Transverse colon (tissue), 4 donors: ENCODE data around the gene COG5. TPM values are rescaled to one million over a fixed set of nuclear protein-coding genes. Genes with fewer than 3 reads are reported as not detected.

ENCODE experiments used
- DNase-seq: peaks from one replicate; pipeline ENCODE4 v3.0.0-alpha.2; 2019
- H3K27ac ChIP-seq, 4 donors: fragments of 200-600 bp; sonication (generic); 2 replicates each; pipeline ENCODE4 v1.5.1; 2016 to 2018; ENCODE audit warnings: inconsistent platforms in 4 of 4
- H3K27me3 ChIP-seq: fragments of 200-600 bp; sonication (generic); 2 replicates; pipeline ENCODE4 v1.5.1; 2017; ENCODE audit warnings: inconsistent platforms
- H3K36me3 ChIP-seq, 4 donors: fragments of 200-600 bp; sonication (generic); 2 replicates each; pipeline ENCODE4 v1.5.1; 2017 to 2019; ENCODE audit warnings: inconsistent platforms in 4 of 4
- H3K4me1 ChIP-seq, 4 donors: fragments of 200-600 bp; sonication (generic); 2 replicates each; pipeline ENCODE4 v1.5.1; 2017 to 2020; ENCODE audit warnings: inconsistent platforms in 4 of 4
- H3K4me3 ChIP-seq, 4 donors: fragments of 200-600 bp; sonication (generic); 1 replicate in 1 of 4; 2 replicates in 3 of 4; pipeline versions ENCODE4 v1.5.1 to v1.6.1; 2017 to 2019; ENCODE audit warnings: inconsistent platforms in 4 of 4
- H3K9me3 ChIP-seq, 2 donors: fragments of 200-600 bp; sonication (generic); 2 replicates each; pipeline ENCODE4 v1.5.1; 2017 to 2019; ENCODE audit warnings: inconsistent platforms in 2 of 2
- EP300 ChIP-seq: sonication (generic); formaldehyde crosslinking; IDR thresholded peaks from one replicate; pipeline ENCODE4 v1.6.1; 2017; ENCODE audit warnings: antibody characterized with exemption, low read depth
- POLR2A ChIP-seq: fragments of 450-650 bp; IDR thresholded peaks from one replicate; pipeline ENCODE4 v1.6.1; 2016; ENCODE audit warnings: antibody characterized with exemption, mild to moderate bottlenecking, moderate library complexity
- POLR2AphosphoS5 ChIP-seq, 3 donors: sonication (generic); formaldehyde crosslinking; IDR thresholded peaks; one replicate each; pipeline ENCODE4 v1.6.1; 2016; ENCODE audit warnings: antibody characterized with exemption in 3 of 3
- WGBS, 2 donors: methylation state at CpG; one replicate each; pipeline ENCODE4 v1.1.5; 2018; ENCODE audit warnings: low coverage in 1 of 2; 5-methylcytosine and 5-hydroxymethylcytosine counted together
- in situ Hi-C, 4 donors: fragments of 200-750 bp; cut with MboI; loops; one replicate each; pipeline versions ENCODE4 v1.15.0 to v1.15.1; 2017; ENCODE audit warnings: low sequenced_read_pairs in 3 of 4, low pct_ligation_motif_present in 1 of 4, low pct_unique_long_range_greater_than_20kb in 1 of 4
- intact Hi-C: fragments of 100-400 bp; cut with DNase I; formaldehyde crosslinking; loops from one replicate; pipeline ENCODE4 v1.15.1; 2023; ENCODE audit warnings: low total_unique reads
- total RNA-seq, 4 donors: library from RNA; depleted of rRNA; stranded (reverse); fragments of >200 nt; gene quantifications; one replicate each; pipeline ENCODE4 v1.1.0, GENCODE V29; 2016
- TF ChIP-seq, protein P1 (sequence below), 5 experiments: fragments of 200-600 bp in 3 of 5; fragments of 450-650 bp in 2 of 5; sonication (generic) in 3 of 5; IDR thresholded peaks; 1 replicate in 2 of 5; 2 replicates in 3 of 5; pipeline ENCODE4 v1.5.1; 2016 to 2017; ENCODE audit warnings: antibody characterized with exemption in 5 of 5, inconsistent platforms in 3 of 5, mild to moderate bottlenecking in 2 of 5, moderate library complexity in 1 of 5

The COG5 gene
- total RNA-seq, 4 donors from 2014 or later: 15.7 to 48.2 (median 35.7) TPM

DNA sequence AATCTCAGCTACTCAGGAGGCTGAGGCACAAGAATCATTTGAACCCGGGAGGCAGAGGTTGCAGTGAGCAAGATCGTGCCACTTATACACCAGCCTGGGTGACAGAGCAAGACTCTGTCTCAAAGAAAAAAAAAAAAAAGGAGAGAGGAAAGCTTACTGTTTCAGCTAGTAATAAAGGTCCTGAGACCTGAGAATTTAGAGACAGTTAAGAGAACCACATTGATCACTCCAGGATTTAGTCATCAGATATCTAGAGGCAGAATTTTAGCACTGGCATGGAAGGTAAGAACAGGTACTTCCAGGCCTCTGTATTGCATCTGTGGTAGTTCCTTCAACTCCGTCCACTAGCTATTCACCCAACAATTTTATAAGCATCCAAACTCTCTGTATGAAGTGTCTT lies 7.8 kb downstream of the COG5 start:
- Histone ChIP-seq H3K9me3 (no peaks in the 10 kb centered on the region), H3K4me3 (no peak overlapping the region), H3K27ac (no peak overlapping the region), H3K27me3 (no peaks in the 10 kb centered on the region), H3K36me3 (peaks cover 0 to 14% (median 4%) of the 10 kb centered on the region in 4 donors), H3K4me1 (peaks cover 0 to 18% (median 7%) of the 10 kb centered on the region in 4 donors)
- intact Hi-C loops (no loop called here), in situ Hi-C loops (loop anchor here in 2 of 4 donors (25.0 kb wide), 1 partner anchor 181 kb away; the partner anchor contains the start of gene CBLL1 (in 2 of the 2))
- DNase-seq: no peak
- TF ChIP-seq POLR2A (no peak), POLR2AphosphoS5 (IDR thresholded peaks at IDR 0.05) (no peak), EP300 (no peak)
- TF ChIP-seq, protein P1, sequence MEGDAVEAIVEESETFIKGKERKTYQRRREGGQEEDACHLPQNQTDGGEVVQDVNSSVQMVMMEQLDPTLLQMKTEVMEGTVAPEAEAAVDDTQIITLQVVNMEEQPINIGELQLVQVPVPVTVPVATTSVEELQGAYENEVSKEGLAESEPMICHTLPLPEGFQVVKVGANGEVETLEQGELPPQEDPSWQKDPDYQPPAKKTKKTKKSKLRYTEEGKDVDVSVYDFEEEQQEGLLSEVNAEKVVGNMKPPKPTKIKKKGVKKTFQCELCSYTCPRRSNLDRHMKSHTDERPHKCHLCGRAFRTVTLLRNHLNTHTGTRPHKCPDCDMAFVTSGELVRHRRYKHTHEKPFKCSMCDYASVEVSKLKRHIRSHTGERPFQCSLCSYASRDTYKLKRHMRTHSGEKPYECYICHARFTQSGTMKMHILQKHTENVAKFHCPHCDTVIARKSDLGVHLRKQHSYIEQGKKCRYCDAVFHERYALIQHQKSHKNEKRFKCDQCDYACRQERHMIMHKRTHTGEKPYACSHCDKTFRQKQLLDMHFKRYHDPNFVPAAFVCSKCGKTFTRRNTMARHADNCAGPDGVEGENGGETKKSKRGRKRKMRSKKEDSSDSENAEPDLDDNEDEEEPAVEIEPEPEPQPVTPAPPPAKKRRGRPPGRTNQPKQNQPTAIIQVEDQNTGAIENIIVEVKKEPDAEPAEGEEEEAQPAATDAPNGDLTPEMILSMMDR (IDR thresholded peaks at IDR 0.05): no peak
- 94 to 100% methylated on average over 3 of the region's 3 CpGs for WGBS, 2 donors

DNA sequence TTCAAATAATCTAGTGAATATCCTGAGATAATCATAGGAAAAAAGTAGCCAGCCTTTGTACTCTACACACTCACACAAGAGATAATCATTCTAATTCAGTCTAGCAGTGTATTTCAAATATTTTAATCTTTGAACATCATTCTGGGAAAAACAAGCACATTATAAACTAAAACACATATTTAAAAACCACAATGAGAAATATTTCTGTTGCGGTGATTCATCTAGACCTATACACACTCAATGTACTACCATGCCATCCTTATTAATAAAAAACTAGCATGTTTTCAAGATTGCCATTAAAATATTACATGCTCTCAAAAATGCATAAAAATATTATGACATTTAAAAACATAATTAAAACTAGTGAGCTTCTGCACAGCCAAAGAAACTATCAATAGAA lies 11.8 kb downstream of the COG5 start:
- Histone ChIP-seq H3K27me3 (no peaks in the 10 kb centered on the region), H3K4me3 (no peak overlapping the region), H3K9me3 (no peaks in the 10 kb centered on the region), H3K4me1 (no peaks in the 10 kb centered on the region), H3K36me3 (peaks cover 0 to 14% (median 2%) of the 10 kb centered on the region in 4 donors), H3K27ac (no peak overlapping the region)
- intact Hi-C loops (no loop called here), in situ Hi-C loops (loop anchor here in 2 of 4 donors (25.0 kb wide), 1 partner anchor 185 kb away; the partner anchor contains the start of gene CBLL1 (in 2 of the 2))
- TF ChIP-seq, protein P1 (IDR thresholded peaks at IDR 0.05): no peak
- TF ChIP-seq POLR2AphosphoS5 (IDR thresholded peaks at IDR 0.05) (no peak), EP300 (no peak), POLR2A (no peak)
- WGBS, 2 donors: 100% methylated on average over 1 of the region's 1 CpG
- DNase-seq: no peak

DNA sequence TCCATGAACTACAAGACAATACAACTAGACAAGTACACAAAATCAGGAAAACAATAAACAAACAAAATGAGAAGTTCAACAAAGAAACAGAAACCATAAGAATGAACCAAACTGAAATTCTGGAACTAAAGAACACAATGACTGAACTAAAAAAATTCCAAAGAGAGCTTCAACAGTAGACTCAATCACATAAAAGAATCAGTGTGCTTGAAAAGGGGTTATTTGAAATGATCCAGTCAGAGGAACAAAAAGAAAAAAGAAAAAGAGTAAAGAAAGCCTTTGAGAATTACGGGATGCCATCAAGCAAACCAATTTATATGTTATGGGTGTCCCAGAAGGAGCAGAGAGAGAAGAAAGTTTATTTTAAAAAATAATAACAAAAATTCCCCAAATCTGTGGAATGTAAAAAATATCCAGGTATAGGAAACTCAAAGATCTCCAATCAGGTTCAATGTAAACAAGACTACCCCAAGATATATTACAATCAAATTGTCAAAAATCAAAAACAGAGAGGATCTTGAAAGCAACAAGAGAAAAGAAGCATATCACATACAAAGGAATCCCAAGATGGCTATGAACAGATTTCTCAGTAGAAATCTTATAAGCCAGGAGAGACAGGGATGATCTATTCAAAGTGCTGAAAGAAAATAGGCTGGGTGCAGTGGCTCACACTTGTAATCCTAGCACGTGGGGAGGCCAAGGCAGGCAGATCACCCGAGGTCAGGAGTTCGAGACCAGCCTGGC lies 18.7 kb downstream of the COG5 start:
- 89 to 99% methylated on average over 1 to 4 of the region's 4 CpGs for WGBS, 2 donors
- peaks cover 0 to 35% (median 8%) of the 10 kb centered on the region in 4 donors for H3K36me3 ChIP-seq

DNA sequence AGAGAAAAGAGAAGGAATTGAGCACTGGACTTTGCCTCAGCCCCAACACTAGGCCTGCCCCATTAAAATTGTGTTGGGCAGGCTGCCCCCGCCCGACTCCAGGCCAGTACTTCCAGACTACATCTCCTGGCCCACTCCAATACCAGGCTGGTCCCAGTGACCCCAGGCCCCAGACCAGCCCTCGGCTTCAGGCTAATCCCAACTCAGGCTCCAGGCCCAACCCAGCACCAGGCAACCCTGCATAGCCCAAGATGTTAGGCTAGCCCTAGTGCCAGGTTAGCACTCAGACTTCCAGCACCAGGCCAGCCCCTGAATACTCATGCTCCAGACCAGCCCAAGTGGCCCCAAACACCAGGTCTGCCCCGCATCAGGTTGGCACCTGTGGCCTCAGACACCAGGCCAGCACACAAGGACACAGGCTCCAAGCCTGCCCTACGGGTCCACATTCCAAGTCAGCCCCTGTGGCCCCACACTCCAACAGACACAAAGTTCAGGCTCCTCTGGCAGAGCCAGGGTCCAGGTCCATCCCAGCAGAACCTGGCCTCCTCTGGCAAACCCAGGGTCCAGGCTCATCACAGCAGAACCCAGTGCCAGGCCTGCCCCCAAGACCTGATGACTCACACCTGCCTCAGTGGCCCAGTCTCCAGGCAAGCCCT lies 20.3 kb downstream of the COG5 start:
- Histone ChIP-seq H3K4me1 (no peaks in the 10 kb centered on the region), H3K27ac (no peak overlapping the region), H3K4me3 (no peak overlapping the region), H3K9me3 (peaks cover 6% of the 10 kb centered on the region in 2 donors), H3K36me3 (peaks cover 0 to 40% (median 8%) of the 10 kb centered on the region in 4 donors), H3K27me3 (no peaks in the 10 kb centered on the region)
- DNase-seq: no peak
- in situ Hi-C loops: no loop called here
- 92% methylated on average over 5 of the region's 5 CpGs; no CpG with 5 or more reads in 1 of the 2 donors for WGBS, 2 donors
- TF ChIP-seq POLR2A: no peak
- intact Hi-C loops: no loop called here

More for the DNA sequence above, 18.7 kb downstream of the COG5 start:
- Histone ChIP-seq H3K27ac (no peak overlapping the region), H3K4me1 (no peaks in the 10 kb centered on the region), H3K27me3 (no peaks in the 10 kb centered on the region), H3K9me3 (peaks cover 6% of the 10 kb centered on the region in 2 donors), H3K4me3 (no peak overlapping the region)
- no peak for TF ChIP-seq EP300
- TF ChIP-seq, protein P1 (IDR thresholded peaks at IDR 0.05): no peak
- TF ChIP-seq POLR2A: no peak
- no peak for TF ChIP-seq POLR2AphosphoS5 (IDR thresholded peaks at IDR 0.05)
- in situ Hi-C loops (no loop called here), intact Hi-C loops (no loop called here)
- DNase-seq: no peak
